Adrenal gland (tissue), 12 donors: Measurements from ENCODE around the gene SERPINB7. TPM values are rescaled to one million over a fixed set of nuclear protein-coding genes. Genes with fewer than 3 reads are reported as not detected.

ENCODE experiments used
- DNase-seq, 7 donors: peaks; one replicate each; pipeline ENCODE4 v3.0.0-alpha.2; 2019 to 2020
- H3K27ac ChIP-seq, 5 donors: fragments of 200-600 bp; sonication (generic) in 4 of 5; 1 replicate in 3 of 5; 2 replicates in 2 of 5; pipeline versions ENCODE4 v1.5.1 to v1.8.0; 2016 to 2020; ENCODE audit warnings: mild to moderate bottlenecking in 1 of 5
- H3K27me3 ChIP-seq: fragments of 200-600 bp; 2 replicates; pipeline ENCODE4 v1.8.0; 2021
- H3K36me3 ChIP-seq, 2 donors: fragments of 200-600 bp; replicated peaks in 1 of 2; 1 replicate in 1 of 2; 2 replicates in 1 of 2; pipeline versions ENCODE4 v1.5.1 to v1.8.0; 2018 to 2022
- H3K4me1 ChIP-seq, 2 donors: fragments of 200-600 bp; replicated peaks in 1 of 2; 1 replicate in 1 of 2; 2 replicates in 1 of 2; pipeline versions ENCODE4 v1.5.1 to v1.8.0; 2018 to 2021
- H3K4me3 ChIP-seq, 4 donors: fragments of 200-600 bp; sonication (generic) in 3 of 4; one replicate each; pipeline ENCODE4 v1.5.1; 2016 to 2018
- H3K9me3 ChIP-seq, 3 donors: fragments of 200-600 bp; sonication (generic) in 1 of 3; replicated peaks in 1 of 3; 1 replicate in 2 of 3; 2 replicates in 1 of 3; pipeline versions ENCODE4 v1.5.1 to v1.8.0; 2016 to 2021
- POLR2A ChIP-seq, 2 donors: fragments of 450-650 bp; IDR thresholded peaks; one replicate each; pipeline ENCODE4 v1.6.1; 2017; ENCODE audit warnings: antibody characterized with exemption in 2 of 2, mild to moderate bottlenecking in 2 of 2, moderate library complexity in 1 of 2
- WGBS, 4 donors: extraction: QIAGEN DNeasy Blood & Tissue Kit in 2 of 4; methylation state at CpG; one replicate each; pipeline versions ENCODE4 v1.1.5 to v1.1.7; 2013 to 2017; 5-methylcytosine and 5-hydroxymethylcytosine counted together
- intact Hi-C, 2 donors: fragments of 100-400 bp; cut with DNase I; formaldehyde crosslinking; loops; one replicate each; pipeline versions ENCODE4 v1.14.1 to v1.15.0; 2022 to 2023
- polyA plus RNA-seq, 3 donors: library from polyadenylated mRNA; stranded (reverse); fragments of 200-250 nt in 2 of 3; fragments of 350-450 nt in 1 of 3; fragmentation: Illumina TruSeq in 1 of 3; extraction: RNeasy Lipid Tissue Mini Kit (QIAGEN cat#74804) in 1 of 3; gene quantifications; one replicate each; pipeline ENCODE4 v1.2.3, GENCODE V29; 2013 to 2014
- total RNA-seq, 9 donors: library from RNA; depleted of rRNA in 4 of 9; stranded (reverse); fragments of >200 nt in 4 of 9; fragments of 120-200 nt in 1 of 9; fragmentation: NEBNext Ultra II Directional in 1 of 9; extraction: Animal tissue kit (Norgen Biotek cat#: 25700) in 1 of 9; gene quantifications; one replicate each; pipeline versions ENCODE4 v1.1.0 to v1.2.4, GENCODE V29; 2013 to 2023
- TF ChIP-seq, protein P1 (sequence below), 6 experiments: fragments of 450-650 bp in 4 of 6; fragments of 200-600 bp in 2 of 6; sonication (generic) in 1 of 6; IDR thresholded peaks; 1 replicate in 5 of 6; 2 replicates in 1 of 6; pipeline versions ENCODE4 v1.5.1 to v1.8.0; 2016 to 2021; ENCODE audit warnings: antibody characterized with exemption in 6 of 6, mild to moderate bottlenecking in 2 of 6, moderate library complexity in 1 of 6
- donor health status: healthy with polysubstance abuse.
- donor health status: Bipolar disorder and iron deficiency.
- donor health status: DM: yes; HTN: yes; CAD: no.
- donor health status: DM: no; HTN: no; CAD: no.
- donor health status: DM: no; HTN: no; CAD: no.
- donor health status: DM: yes; HTN: yes; CAD: no.

Gene SERPINB7
- total and polyA plus RNA-seq, 12 donors: 0.11 TPM; not detected in 11

DNA sequence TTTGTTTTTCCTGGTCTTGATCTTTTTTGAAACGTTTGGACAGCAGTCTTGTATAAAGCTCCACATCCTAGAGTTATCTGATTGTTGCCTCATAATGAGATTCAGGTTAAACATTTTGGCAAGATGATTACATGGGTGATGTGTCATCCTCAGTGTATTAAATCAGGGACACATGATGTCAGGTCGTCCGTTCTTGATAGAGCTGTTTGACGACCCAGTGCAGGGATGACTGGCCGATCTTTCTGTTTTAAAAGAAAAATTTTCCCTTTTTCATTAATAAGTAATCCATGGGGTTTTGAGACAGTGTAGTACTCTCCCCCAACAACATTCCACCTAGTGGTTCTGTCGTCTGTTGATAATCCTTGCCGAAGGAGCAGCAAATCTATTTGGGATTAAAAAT is 67.8 kb downstream of the SERPINB7 start:
- WGBS, 4 donors: 45 to 57% (median 50%) methylated on average over 7 of the region's 7 CpGs

DNA sequence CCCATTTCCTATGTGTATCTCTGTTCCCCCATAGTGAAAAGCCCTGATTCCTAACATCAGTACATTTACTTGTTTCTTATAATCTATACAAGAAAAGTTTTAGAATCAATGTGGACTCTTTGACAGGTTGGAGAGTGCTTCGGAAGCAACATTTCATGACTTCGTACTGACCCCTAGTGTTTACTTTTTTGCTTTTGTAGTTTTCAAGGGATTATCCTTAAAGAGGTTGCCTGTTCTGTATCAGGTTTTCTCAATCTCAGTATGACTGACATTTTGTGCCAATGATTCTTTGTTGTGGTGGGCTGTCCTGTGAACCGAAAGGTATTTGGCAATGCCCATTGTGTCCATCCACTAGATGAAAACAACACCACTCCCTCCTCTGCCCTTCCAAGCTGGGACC is 69.0 kb downstream of the SERPINB7 start:
- intact Hi-C loops: loop anchor here in 1 of 2 donors (10.0 kb wide), 1 partner anchor 329 kb away; no protein-coding TSS in a partner anchor
- no peaks in the 10 kb centered on the region for H3K4me1 ChIP-seq
- H3K4me3 ChIP-seq: no peak overlapping the region
- no peaks in the 10 kb centered on the region for H3K36me3 ChIP-seq
- H3K27me3 ChIP-seq: peaks cover 5% of the 10 kb centered on the region
- TF ChIP-seq, protein P1, sequence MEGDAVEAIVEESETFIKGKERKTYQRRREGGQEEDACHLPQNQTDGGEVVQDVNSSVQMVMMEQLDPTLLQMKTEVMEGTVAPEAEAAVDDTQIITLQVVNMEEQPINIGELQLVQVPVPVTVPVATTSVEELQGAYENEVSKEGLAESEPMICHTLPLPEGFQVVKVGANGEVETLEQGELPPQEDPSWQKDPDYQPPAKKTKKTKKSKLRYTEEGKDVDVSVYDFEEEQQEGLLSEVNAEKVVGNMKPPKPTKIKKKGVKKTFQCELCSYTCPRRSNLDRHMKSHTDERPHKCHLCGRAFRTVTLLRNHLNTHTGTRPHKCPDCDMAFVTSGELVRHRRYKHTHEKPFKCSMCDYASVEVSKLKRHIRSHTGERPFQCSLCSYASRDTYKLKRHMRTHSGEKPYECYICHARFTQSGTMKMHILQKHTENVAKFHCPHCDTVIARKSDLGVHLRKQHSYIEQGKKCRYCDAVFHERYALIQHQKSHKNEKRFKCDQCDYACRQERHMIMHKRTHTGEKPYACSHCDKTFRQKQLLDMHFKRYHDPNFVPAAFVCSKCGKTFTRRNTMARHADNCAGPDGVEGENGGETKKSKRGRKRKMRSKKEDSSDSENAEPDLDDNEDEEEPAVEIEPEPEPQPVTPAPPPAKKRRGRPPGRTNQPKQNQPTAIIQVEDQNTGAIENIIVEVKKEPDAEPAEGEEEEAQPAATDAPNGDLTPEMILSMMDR (IDR thresholded peaks at IDR 0.05): peak in 2 of 6 experiments; percentile 4 to 31
- no peak for TF ChIP-seq POLR2A (IDR thresholded peaks at IDR 0.05)
- no peaks in the 10 kb centered on the region for H3K9me3 ChIP-seq
- DNase-seq: no peak
- no peak overlapping the region for H3K27ac ChIP-seq
- WGBS, 4 donors: 12 to 21% (median 15%) methylated on average over 3 of the region's 3 CpGs

More for the DNA sequence above, 67.8 kb downstream of the SERPINB7 start:
- Histone ChIP-seq H3K27ac (no peak overlapping the region), H3K4me1 (no peaks in the 10 kb centered on the region), H3K36me3 (no peaks in the 10 kb centered on the region), H3K4me3 (no peak overlapping the region), H3K9me3 (no peaks in the 10 kb centered on the region), H3K27me3 (peaks cover 5% of the 10 kb centered on the region)
- no peak for TF ChIP-seq POLR2A (IDR thresholded peaks at IDR 0.05)
- DNase-seq: no peak
- intact Hi-C loops: loop anchor here in 1 of 2 donors (10.0 kb wide), 1 partner anchor 328 kb away; no protein-coding TSS in a partner anchor

DNA sequence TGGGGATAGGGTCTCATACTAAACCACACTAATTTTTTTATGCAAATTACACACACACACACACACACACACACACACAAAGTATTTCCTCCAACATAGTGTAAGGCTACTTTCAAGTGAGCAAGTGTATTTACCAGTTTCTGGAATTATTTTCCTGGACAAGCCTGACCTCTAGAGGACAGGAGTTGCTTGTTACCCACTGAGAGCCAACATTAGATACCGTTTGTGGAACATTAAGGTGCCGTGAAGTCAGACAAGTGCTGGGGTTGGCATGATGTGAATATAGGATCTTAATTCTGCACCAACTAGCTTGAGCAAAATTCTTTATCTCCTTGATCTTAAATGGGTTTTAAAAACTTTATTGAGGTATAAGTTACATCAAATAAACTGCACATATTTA is 72.9 kb downstream of the SERPINB7 start:
- WGBS, 4 donors: 0 to 3% (median 2%) methylated on average over 2 of the region's 2 CpGs
- Histone ChIP-seq H3K4me1 (no peaks in the 10 kb centered on the region), H3K36me3 (no peaks in the 10 kb centered on the region), H3K4me3 (no peak overlapping the region), H3K27me3 (no peaks in the 10 kb centered on the region), H3K9me3 (no peaks in the 10 kb centered on the region), H3K27ac (no peak overlapping the region)
- no peak for TF ChIP-seq POLR2A (IDR thresholded peaks at IDR 0.05)
- TF ChIP-seq, protein P1 (IDR thresholded peaks at IDR 0.05): peak; percentile 22 to 44 (median 42)
- intact Hi-C loops: loop anchor here in 1 of 2 donors (10.0 kb wide), 1 partner anchor 333 kb away; no protein-coding TSS in a partner anchor
- DNase-seq: no peak

DNA sequence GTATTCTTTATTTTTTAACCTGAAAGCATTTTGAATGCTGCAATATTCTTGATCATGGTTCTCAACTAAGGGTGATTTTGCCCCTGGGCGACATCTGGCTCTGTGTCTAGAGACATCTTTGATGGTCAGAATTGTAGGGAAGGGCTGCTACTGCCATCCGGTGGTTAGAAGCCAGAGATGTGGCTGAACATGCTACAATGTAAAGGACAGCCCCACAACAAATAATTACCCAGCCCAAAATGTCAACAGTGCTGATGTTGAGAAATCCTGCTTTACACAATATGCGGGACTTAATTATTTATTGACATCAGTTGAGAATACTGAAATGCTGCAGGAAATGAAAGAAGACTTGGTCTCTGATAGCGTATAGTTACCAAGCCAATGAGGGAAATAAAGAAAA is 74.8 kb downstream of the SERPINB7 start:
- no peak overlapping the region for H3K4me3 ChIP-seq
- no peaks in the 10 kb centered on the region for H3K9me3 ChIP-seq
- H3K27me3 ChIP-seq: no peaks in the 10 kb centered on the region
- no peaks in the 10 kb centered on the region for H3K4me1 ChIP-seq
- H3K27ac ChIP-seq: no peak overlapping the region
- DNase-seq: no peak
- TF ChIP-seq POLR2A (IDR thresholded peaks at IDR 0.05): no peak
- TF ChIP-seq, protein P1 (IDR thresholded peaks at IDR 0.05): no peak
- H3K36me3 ChIP-seq: no peaks in the 10 kb centered on the region
- 35 to 55% (median 42%) methylated on average over 4 of the region's 4 CpGs for WGBS, 4 donors
- intact Hi-C loops: no loop called here

DNA sequence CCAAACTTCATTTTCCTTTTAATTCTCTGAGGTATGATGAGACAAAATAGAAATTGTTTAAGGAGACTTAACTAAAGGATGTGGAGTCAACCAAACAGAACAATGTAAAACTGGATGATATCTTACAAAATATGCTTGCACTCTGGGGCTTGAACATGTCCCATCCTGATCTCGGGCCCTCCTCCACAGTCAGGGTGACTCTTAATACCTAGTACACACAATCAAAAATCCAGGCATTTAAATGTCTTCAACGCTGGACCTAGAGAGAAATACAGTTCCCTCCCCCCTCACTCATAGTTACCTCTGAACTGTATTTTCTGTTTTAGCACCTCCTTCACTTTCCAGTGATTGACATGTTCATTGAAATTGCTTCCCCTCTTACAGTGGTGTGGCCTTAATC is 75.4 kb downstream of the SERPINB7 start:
- H3K27ac ChIP-seq: no peak overlapping the region
- no peak for TF ChIP-seq POLR2A (IDR thresholded peaks at IDR 0.05)
- TF ChIP-seq, protein P1 (IDR thresholded peaks at IDR 0.05): no peak
- H3K4me1 ChIP-seq: no peaks in the 10 kb centered on the region
- H3K36me3 ChIP-seq: no peaks in the 10 kb centered on the region
- DNase-seq: no peak
- intact Hi-C loops: no loop called here
- H3K27me3 ChIP-seq: no peaks in the 10 kb centered on the region
- H3K4me3 ChIP-seq: no peak overlapping the region
- H3K9me3 ChIP-seq: no peaks in the 10 kb centered on the region
- 67 to 75% (median 71%) methylated on average over 2 of the region's 2 CpGs for WGBS, 4 donors
